ENCODE measurements around the gene RNF207. TPM values are rescaled to one million over a fixed set of nuclear protein-coding genes. Genes with fewer than 3 reads are reported as not detected.
A peak's percentile ranks its signal among the peaks of the same experiment; 100 is the strongest.

RNF207 gene
- total RNA-seq, 1 donor from 2014 or later: 34.5 TPM

- Mint-ChIP-seq H3K9me3 (no peaks in the 10 kb centered on the region), H3K27ac (no peak overlapping the region), H3K4me3 (peak overlapping the region; percentile 77), H3K27me3 (peaks cover 38% of the 10 kb centered on the region), H3K4me1 (ENCODE audit: unreplicated experiment) (peaks cover 10% of the 10 kb centered on the region), H3K36me3 (peaks cover 14% of the 10 kb centered on the region)
- TF ChIP-seq CTCF (conservative IDR thresholded peaks at IDR 0.05): no peak
- no peak for DNase-seq (ENCODE audit: extremely low spot score, unreplicated experiment)
These were observed 25.1 kb upstream of the RNF207 start for GRCh38 chr1:6180707-6181311.

- Mint-ChIP-seq H3K27ac (no peak overlapping the region), H3K4me3 (peak overlapping the region; percentile 77), H3K27me3 (peaks cover 38% of the 10 kb centered on the region), H3K36me3 (peaks cover 17% of the 10 kb centered on the region), H3K9me3 (no peaks in the 10 kb centered on the region), H3K4me1 (ENCODE audit: unreplicated experiment) (peaks cover 12% of the 10 kb centered on the region)
- TF ChIP-seq CTCF (conservative IDR thresholded peaks at IDR 0.05): no peak
- DNase-seq (ENCODE audit: extremely low spot score, unreplicated experiment): no peak
These were observed 24.6 kb upstream of the RNF207 start for GRCh38 chr1:6181347-6181770.

GRCh38 chr1:6183520-6183989 is 22.4 kb upstream of the RNF207 start:
- peak; percentile 24 for TF ChIP-seq CTCF (conservative IDR thresholded peaks at IDR 0.05)
- Mint-ChIP-seq H3K27ac (no peak overlapping the region), H3K36me3 (peaks cover 20% of the 10 kb centered on the region), H3K27me3 (peaks cover 38% of the 10 kb centered on the region), H3K4me3 (no peak overlapping the region), H3K9me3 (no peaks in the 10 kb centered on the region), H3K4me1 (ENCODE audit: unreplicated experiment) (peaks cover 12% of the 10 kb centered on the region)
- no peak for DNase-seq (ENCODE audit: extremely low spot score, unreplicated experiment)

GRCh38 chr1:6184083-6184783 is 21.7 kb upstream of the RNF207 start:
- Mint-ChIP-seq H3K36me3 (peaks cover 24% of the 10 kb centered on the region), H3K27me3 (peaks cover 38% of the 10 kb centered on the region), H3K4me3 (no peak overlapping the region), H3K27ac (no peak overlapping the region), H3K9me3 (no peaks in the 10 kb centered on the region), H3K4me1 (ENCODE audit: unreplicated experiment) (peaks cover 16% of the 10 kb centered on the region)
- no peak for TF ChIP-seq CTCF (conservative IDR thresholded peaks at IDR 0.05)
- no peak for DNase-seq (ENCODE audit: extremely low spot score, unreplicated experiment)

- TF ChIP-seq CTCF (conservative IDR thresholded peaks at IDR 0.05): no peak
- H3K4me3 Mint-ChIP-seq: no peak overlapping the region
- peaks cover 29% of the 10 kb centered on the region for H3K36me3 Mint-ChIP-seq
- H3K9me3 Mint-ChIP-seq: no peaks in the 10 kb centered on the region
- no peak overlapping the region for H3K27ac Mint-ChIP-seq
- peaks cover 17% of the 10 kb centered on the region for H3K4me1 Mint-ChIP-seq (ENCODE audit: unreplicated experiment)
- peaks cover 38% of the 10 kb centered on the region for H3K27me3 Mint-ChIP-seq
- no peak for DNase-seq (ENCODE audit: extremely low spot score, unreplicated experiment)
These were observed 20.8 kb upstream of the RNF207 start for GRCh38 chr1:6185151-6185550.
